ENCODE data around the gene VANGL1. TPM values are rescaled to one million over a fixed set of nuclear protein-coding genes. Genes with fewer than 3 reads are reported as not detected.

The VANGL1 gene
- total RNA-seq, 1 donor from 2014 or later, result 3.6 TPM

- no peak for ATAC-seq
- DNase-seq (ENCODE audit: low spot score), result no peak
Measured at GRCh38 chr1:115643225-115643624, 1.5 kb downstream of the VANGL1 start.

DNA sequence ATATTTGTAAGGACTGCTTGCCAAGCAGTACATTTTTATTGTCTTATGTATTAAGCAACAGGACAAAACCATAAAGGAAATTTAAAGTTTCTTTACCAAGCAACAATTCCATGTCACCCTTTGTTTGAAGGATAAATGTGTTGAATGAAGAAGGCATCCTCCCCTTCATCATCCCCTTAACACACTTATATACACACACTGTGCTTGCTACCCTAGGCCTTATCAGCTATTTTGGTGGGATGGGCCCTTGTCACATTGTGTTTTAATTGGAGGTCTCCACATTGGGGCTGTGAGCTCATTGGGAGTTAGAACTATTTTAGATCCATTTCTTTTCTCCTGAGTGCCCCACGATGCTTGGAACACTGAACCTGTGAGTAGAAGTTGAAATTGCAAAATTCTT is 1.9 kb downstream of the VANGL1 start:
- ATAC-seq (no peak), DNase-seq (ENCODE audit: low spot score) (no peak)

DNA sequence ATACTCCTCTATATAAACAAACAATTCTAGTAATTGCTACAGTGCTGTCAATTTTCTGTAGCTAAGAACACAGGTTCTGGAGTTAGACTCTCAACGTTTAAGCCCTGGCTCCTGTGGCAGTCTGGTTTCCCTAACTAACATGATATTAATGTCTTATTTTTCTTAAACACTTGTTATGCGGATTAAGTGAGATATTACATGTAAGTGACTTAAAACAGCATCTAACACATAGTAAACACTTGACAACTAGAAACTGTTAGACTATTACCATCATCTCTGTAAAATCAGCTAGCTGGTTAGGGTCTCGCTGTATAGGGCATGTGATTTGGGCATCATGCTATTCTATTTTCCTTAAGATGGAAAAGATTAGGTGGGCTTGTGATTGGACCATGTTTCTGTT is 2.3 kb downstream of the VANGL1 start:
- ATAC-seq, result no peak
- no peak for DNase-seq (ENCODE audit: low spot score)

DNA sequence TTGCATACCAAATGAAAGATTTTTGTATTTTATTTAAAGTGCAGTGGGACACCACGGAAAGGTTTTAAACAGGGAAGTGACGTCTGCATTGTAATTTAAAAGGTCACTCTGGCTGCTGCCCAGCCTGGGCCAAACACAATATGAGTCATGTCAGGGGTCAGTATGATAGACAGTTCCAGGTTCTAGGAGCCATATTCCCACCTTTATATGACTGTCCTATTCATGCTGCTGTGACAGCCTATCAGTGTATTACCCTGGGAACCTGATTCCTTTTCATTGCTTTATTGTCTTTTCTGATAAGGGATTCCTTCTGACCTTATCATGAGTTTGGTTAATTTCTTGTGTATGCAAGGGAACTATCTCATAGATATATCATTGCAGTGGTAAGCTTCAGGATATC is 5.3 kb downstream of the VANGL1 start:
- ATAC-seq (no peak), DNase-seq (ENCODE audit: low spot score) (no peak)

GRCh38 chr1:115647507-115647906 is 5.7 kb downstream of the VANGL1 start:
- no peak for DNase-seq (ENCODE audit: low spot score)
- no peak for ATAC-seq

- ATAC-seq (no peak), DNase-seq (ENCODE audit: low spot score) (no peak)
Measured at GRCh38 chr1:115647919-115648650, 6.3 kb downstream of the VANGL1 start.

DNA sequence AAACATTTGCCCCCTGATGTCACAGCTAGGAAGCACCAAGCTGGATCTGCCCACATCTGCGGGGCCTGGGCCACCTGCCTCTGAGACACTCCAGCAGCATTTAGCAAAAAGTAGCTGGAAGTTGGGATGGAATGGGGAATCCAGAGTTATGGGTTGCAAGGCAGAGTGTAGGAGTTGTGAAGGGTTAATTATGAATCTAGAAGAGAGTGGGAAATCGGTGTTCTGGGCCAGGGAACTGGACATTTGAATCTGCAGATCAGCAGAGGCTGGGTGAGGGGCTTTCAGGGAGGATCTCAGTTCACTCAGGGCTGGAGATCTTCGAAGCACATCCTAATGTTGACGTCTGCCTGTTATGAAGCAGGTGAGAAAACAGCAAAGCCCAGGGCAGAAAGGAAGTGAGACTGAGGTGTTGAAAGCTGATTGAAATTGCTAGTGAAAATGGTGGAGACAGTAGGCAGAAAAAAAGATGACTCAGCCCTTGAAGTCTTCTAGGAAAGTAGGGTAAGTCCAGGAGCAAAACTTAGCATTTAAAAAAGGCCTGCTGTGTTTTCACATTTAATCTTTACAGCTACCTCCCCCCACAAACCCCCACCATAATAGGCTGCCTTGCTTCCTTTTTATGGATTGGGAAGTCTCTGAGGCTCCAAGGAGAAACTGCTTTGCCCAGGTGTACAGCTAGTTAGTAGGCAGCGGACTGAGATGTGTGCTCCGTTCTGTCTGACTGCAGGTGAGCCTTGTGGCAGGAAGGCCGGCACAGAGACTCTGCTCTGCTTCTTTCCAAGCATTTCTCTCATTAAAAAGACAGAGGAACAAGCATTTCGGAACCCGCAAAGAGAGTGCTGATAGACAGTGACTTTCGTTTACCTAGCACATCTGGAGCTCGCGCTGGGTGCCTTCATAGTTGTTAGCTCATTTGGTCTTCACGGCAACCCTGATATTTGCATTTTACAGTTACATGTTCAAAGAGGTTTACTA is 7.2 kb downstream of the VANGL1 start:
- DNase-seq (ENCODE audit: low spot score), result no peak

GRCh38 chr1:115649964-115650363 is 8.2 kb downstream of the VANGL1 start:
- DNase-seq (ENCODE audit: low spot score), result no peak
- ATAC-seq, result peak; percentile 34

More for the DNA sequence above, 7.2 kb downstream of the VANGL1 start:
- ATAC-seq, result no peak

DNA sequence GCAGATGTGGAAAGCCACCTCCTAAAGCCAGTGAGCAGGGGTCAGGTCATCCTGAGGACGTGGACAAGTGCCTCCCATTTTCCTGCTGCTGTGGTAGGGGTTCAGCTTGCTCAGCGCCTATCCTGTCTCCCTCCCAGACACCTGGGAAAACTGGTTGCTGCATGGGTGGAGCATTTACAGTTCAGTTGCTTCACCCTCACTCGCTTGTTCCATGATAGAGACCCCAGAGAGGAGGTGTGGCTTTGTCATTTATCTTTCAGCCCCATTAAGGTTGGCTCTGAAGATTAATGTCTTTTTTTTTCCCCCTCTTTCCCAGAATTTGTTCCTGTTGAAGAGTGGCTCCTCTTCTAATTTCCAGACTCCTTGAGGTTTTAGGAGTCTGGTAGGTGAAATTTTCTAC is 9.2 kb downstream of the VANGL1 start:
- ATAC-seq (no peak), DNase-seq (ENCODE audit: low spot score) (no peak)

DNA sequence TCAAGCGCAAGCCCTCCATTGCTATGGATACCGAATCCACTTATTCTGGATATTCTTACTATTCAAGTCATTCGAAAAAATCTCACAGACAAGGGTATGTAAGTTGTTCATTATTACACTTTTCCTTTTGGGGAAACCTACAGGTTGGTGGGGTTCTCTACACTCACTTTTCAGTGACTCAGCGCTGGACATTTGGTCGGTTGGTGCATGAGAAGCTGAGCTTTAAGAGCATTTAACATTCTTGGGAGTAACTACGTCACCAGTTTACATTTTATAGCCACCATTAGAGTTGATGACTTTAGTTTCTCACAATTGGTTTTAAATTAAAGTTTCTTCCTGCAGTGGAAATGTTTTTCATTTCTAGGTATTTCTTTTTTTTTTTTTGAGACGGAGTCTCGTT is 9.6 kb downstream of the VANGL1 start:
- ATAC-seq, result no peak
- DNase-seq (ENCODE audit: low spot score), result no peak

DNA sequence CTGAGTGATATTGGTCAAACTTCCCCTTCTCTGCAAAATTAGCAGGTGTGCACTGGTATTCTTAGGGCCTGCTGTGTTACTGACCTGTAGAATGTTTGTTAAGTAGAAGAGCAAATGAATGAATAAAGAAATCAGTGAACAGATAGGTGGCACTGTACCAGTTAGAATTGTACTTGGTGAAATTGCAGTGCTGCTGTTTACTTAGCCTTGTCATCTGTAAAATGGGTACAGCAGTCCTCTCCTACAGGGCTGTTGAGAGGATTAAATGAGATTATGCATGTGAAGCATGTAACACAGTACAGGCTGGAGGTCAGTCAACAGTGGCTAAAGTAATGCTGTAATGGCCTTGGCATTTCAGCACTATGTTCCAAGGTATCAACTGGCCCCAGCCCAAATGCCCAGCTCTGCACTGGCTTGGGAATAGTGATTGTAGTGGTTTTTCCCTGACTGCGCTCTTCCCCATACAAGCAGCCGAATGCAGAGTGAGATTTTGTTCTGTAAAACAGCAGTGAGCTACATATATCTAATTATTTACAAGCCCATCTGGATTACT is 10.5 kb downstream of the VANGL1 start:
- DNase-seq (ENCODE audit: low spot score) (no peak), ATAC-seq (peak; percentile 56)

GRCh38 chr1:115654125-115654524 is 12.4 kb downstream of the VANGL1 start:
- DNase-seq (ENCODE audit: low spot score) (no peak), ATAC-seq (no peak)

DNA sequence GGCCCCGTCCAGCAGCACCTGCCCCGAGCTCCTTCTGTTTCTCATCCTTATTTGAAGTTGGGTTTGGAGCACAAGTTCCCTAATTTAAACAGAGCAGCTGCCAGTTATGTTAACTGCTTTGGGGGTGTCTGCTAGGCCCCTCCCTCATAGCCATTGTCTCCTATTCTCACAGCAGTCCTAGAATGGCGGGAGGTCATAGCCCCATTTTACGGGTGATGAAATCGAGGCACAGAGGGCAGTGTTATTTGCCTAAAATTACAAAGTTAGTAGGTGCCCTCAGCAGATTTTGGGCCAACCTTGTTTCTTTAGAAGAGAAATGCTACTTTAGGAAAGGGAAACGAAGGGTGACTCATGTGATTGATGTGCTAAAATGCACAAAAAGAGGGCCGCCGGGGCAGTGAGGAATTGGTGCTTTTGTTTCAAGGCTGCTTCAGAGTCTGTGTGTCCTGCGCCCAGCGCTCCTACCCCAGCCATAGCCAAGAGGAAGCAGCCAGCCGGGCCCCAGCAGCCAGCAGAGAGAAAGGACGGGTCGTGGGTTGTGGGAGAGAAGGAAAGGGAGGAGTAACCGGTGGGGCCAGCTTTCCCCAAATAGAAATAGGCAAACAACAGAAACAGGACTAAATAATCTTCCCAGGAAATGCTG is 13.0 kb downstream of the VANGL1 start:
- peak; percentile 66 for ATAC-seq
- DNase-seq (ENCODE audit: low spot score), result no peak

GRCh38 chr1:115655306-115655663 is 13.5 kb downstream of the VANGL1 start:
- DNase-seq (ENCODE audit: low spot score) (no peak), ATAC-seq (no peak)

DNA sequence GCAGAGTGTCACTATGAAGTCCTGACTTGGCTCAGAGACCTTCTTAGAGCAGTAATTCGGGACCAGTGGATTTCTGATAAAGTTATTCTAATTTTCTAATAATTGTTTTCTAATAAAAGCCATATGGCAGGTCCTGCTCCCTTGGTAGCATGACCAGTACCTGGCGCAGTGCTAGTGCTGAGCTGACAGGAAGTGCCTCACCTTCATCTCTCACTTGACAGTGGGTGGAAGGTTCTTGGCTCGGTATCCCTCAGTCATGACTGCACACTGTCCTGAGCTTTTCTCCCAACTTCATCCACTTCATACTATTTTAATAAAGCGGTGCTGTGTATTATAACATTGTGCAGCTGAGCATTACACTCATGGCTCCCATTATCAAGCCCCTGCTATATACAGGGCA is 14.1 kb downstream of the VANGL1 start:
- ATAC-seq, result no peak
- DNase-seq (ENCODE audit: low spot score), result no peak

DNA sequence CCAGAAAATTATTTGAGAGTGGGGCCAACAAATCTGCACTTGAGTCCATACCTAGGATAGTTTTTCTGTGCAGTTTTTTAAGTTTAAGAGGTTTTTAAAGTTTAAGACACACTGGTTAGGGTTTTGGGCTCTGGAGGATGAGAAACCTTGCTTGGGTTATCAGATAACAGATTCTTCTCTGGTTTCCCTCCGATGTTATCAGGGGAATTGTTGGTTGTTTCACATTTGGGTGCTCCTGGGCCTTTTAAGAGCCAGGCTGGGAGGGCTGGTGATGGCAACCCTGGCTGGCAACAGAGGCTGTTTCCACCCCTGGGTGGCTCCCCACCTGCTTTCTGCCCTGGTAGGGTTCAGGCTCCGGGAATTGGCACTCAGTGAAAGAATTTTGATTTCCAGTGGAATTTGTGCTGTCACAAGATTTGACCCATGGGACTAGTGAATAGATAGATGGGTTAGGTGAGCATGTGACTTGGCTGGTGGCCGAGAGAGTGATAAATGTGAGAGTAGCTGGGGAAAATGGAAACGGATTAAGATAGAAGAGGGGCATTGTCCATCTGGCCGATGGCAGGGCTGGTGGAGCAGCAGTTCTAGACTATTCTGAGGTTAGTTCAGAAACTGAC is 14.8 kb downstream of the VANGL1 start:
- ATAC-seq (peak; percentile 60), DNase-seq (ENCODE audit: low spot score) (peak; percentile 49)

GRCh38 chr1:115658646-115659045 is 16.9 kb downstream of the VANGL1 start:
- ATAC-seq, result no peak
- no peak for DNase-seq (ENCODE audit: low spot score)

GRCh38 chr1:115660151-115660550 is 18.4 kb downstream of the VANGL1 start:
- DNase-seq (ENCODE audit: low spot score) (no peak), ATAC-seq (no peak)

- ATAC-seq (no peak), DNase-seq (ENCODE audit: low spot score) (no peak)
Measured at GRCh38 chr1:115661157-115661556, 19.4 kb downstream of the VANGL1 start.

DNA sequence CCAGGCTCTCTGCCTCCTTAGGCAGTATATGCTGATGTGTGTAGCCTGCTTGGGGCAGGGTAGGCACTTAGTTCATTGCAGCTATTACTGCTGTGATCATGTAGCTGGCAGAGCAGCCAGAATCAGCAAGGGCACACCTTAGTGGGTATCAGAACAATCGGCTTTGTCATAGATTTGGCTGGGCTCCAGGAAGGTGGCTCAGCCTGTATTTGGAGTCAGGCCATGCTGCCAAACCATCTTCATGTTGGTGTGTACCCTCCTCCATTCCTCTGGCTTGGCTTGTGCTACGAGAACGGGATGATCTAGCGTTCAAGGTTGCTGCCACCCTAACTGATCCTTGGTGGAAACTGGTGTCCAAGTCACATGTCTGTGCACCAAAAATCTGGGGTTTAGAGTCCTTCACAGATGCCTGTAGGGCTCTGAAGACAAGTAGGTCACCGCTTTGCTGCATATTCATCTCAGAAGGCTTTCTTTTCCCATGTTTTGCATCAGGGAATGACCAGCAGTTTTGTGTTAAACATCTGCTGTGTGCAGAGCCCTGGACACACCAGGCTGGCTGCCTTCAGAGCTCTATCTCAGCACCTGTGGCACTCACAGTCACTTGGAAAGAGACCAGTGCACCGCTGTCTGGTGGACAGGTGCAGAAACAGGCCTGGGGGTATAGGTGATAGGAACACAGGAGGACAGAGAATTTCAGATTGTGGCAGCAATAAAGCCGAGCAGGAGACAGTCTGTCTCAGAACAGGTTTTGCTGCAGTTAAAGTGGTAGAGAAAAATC is 23.7 kb downstream of the VANGL1 start:
- ATAC-seq (no peak), DNase-seq (ENCODE audit: low spot score) (no peak)
